ENCODE measurements around the gene ENG. TPM values are rescaled to one million over a fixed set of nuclear protein-coding genes. Genes with fewer than 3 reads are reported as not detected.
A peak's percentile ranks its signal among the peaks of the same experiment; 100 is the strongest.

Gene ENG
- total RNA-seq, 1 donor from 2014 or later: 675 TPM

GRCh38 chr9:127773272-127773671, 81.2 kb downstream of the ENG start:
- no peak for DNase-seq (ENCODE audit: low spot score in 2 of 2)
- Histone ChIP-seq H3K27ac (no peak overlapping the region), H3K36me3 (no peaks in the 10 kb centered on the region), H3K9me3 (no peaks in the 10 kb centered on the region), H3K4me3 (no peak overlapping the region), H3K4me1 (peaks cover 3 to 8% of the 10 kb centered on the region in 2 donors), H3K27me3 (no peaks in the 10 kb centered on the region)
- intact Hi-C loops (cut with DNase I): no loop called here
- TF ChIP-seq CTCF (IDR thresholded peaks at IDR 0.05): no peak

DNA sequence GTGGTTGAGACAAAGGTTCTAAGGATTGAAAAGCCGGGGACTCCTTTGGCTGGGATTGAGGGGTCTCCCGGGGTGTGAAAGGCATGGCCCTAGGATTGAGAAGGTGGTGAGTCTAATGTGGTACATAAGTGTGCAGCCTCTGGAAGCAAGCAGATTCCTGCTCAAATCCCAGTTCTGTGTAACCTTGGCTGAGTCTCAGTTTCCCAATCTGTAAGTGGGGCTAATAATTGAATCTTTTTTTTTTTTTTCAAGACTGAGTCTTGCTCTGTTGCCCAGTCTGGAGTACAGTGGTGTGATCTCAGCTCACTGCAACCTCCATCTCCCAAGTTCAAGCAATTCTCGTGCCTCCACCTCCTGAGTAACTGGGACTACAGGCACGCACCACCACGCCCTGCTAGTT, 81.9 kb downstream of the ENG start:
- no peaks in the 10 kb centered on the region for H3K36me3 ChIP-seq
- intact Hi-C loops (cut with DNase I): no loop called here
- no peak for TF ChIP-seq CTCF (IDR thresholded peaks at IDR 0.05)
- DNase-seq (ENCODE audit: low spot score in 2 of 2): no peak
- H3K4me3 ChIP-seq: no peak overlapping the region
- H3K4me1 ChIP-seq: peaks cover 3 to 8% of the 10 kb centered on the region in 2 donors
- no peak overlapping the region for H3K27ac ChIP-seq
- H3K27me3 ChIP-seq: no peaks in the 10 kb centered on the region
- H3K9me3 ChIP-seq: no peaks in the 10 kb centered on the region

GRCh38 chr9:127771570-127772189, 82.8 kb downstream of the ENG start:
- H3K36me3 ChIP-seq: no peaks in the 10 kb centered on the region
- H3K9me3 ChIP-seq: no peaks in the 10 kb centered on the region
- peak overlapping the region in 1 of 2 donors; percentile 5 for H3K27ac ChIP-seq
- H3K4me3 ChIP-seq: peak overlapping the region; percentile 62 to 64
- intact Hi-C loops (cut with DNase I): loop anchor here (1.0 to 2.0 kb wide), 3 partner anchors 14 to 159 kb away; partner anchors contain the start of genes STXBP1 and TOR2A
- no peak for DNase-seq (ENCODE audit: low spot score in 2 of 2)
- H3K4me1 ChIP-seq: peaks cover 3 to 8% of the 10 kb centered on the region in 2 donors
- no peak for TF ChIP-seq CTCF (IDR thresholded peaks at IDR 0.05)
- no peaks in the 10 kb centered on the region for H3K27me3 ChIP-seq

DNA sequence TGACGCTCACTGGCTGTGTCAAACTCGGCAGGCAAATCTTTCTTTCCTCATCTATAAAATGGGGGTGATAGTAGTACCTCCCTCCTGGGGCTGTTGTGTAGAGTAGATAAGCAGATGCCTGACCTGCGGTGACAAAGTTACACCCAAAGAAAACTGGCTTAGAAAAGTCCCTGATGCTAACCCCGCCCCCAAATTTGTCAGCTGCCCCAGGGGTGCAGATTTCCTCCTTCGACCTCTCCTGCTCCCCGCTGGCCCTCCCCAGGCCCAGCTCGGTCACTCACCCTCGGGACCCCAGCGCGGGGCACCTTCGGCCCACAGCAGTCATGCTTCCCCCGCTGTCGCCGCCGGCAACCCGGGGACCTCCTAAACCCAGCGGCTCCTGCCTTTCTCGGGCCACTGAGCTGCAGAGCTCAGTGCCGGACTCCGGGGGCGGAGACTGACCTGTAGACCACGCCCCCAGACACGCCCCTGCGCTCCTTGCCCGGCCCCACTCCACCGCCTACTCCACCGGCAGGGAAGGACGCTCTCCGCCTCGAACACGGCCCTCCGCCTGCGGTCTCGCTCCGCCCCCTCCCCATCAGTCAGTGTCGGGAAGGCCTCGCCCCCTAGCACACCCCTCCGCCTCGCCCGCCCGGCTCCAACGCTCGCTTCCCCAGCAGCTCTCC, 83.4 kb downstream of the ENG start:
- H3K4me1 ChIP-seq: peaks cover 3 to 8% of the 10 kb centered on the region in 2 donors
- peak overlapping the region; percentile 62 to 64 for H3K4me3 ChIP-seq
- no peaks in the 10 kb centered on the region for H3K9me3 ChIP-seq
- no peaks in the 10 kb centered on the region for H3K36me3 ChIP-seq
- H3K27ac ChIP-seq: peak overlapping the region in 1 of 2 donors; percentile 59
- intact Hi-C loops (cut with DNase I): loop anchor here (1.0 to 2.0 kb wide), 3 partner anchors 14 to 158 kb away; partner anchors contain the start of genes STXBP1 and TOR2A
- no peaks in the 10 kb centered on the region for H3K27me3 ChIP-seq
- DNase-seq (ENCODE audit: low spot score in 2 of 2): peak; percentile 94 to 99
- TF ChIP-seq CTCF (IDR thresholded peaks at IDR 0.05): no peak

GRCh38 chr9:127770583-127770904, 83.9 kb downstream of the ENG start:
- no peak for TF ChIP-seq CTCF (IDR thresholded peaks at IDR 0.05)
- H3K4me1 ChIP-seq: peaks cover 3 to 8% of the 10 kb centered on the region in 2 donors
- H3K9me3 ChIP-seq: no peaks in the 10 kb centered on the region
- H3K36me3 ChIP-seq: no peaks in the 10 kb centered on the region
- intact Hi-C loops (cut with DNase I): loop anchor here (2.0 kb wide), 1 partner anchor 158 kb away; the partner anchor contains the start of gene STXBP1
- peak overlapping the region; percentile 62 to 64 for H3K4me3 ChIP-seq
- H3K27ac ChIP-seq: peak overlapping the region in 1 of 2 donors; percentile 59
- DNase-seq (ENCODE audit: low spot score in 2 of 2): no peak
- H3K27me3 ChIP-seq: no peaks in the 10 kb centered on the region
